A673 (cell line): Measurements from ENCODE around the gene MTNR1A.

Source experiments
- CTCF ChIP-seq: fragments of 300-800, 200-600 bp; sonication (generic); conservative IDR thresholded peaks from 2 replicates; pipeline ENCODE4 v1.5.1; 2017; ENCODE audit warnings: low read depth, mild to moderate bottlenecking, antibody characterized with exemption, low read length, moderate library complexity, mixed read lengths
- EZH2 ChIP-seq: fragments of 200-600 bp; sonication (generic); IDR thresholded peaks from 2 replicates; pipeline ENCODE4 v1.6.1; 2017; ENCODE audit warnings: borderline replicate concordance, low read depth, mild to moderate bottlenecking, mixed read lengths, antibody characterized with exemption, low read length; ENCODE audit not compliant: poor library complexity, severe bottlenecking

DNA sequence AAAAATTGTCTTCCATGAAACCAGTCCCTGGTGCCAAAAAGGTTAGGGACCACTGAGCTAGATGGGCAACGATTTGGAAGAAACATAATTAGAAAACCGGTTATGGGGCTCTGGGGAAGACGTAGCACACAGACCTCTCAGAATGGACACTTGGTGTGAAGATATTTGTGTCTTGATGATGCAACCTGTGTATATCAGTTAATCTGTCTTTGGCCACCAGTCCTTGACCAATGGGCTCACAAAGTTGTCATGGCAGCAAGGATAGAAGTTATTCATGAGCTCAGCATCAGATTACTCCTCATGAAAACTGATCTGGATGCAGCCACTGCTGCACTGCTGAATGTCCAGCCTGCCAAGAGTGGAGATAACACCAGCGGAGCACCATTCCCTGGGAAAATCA is 13.6 kb downstream of the MTNR1A start:
- TF ChIP-seq CTCF (no peak), EZH2 (no peak)
